Memory B cell (primary cell): ENCODE data around the gene UTRN.

Experiments
- ATAC-seq: fragments of 150-1000 bp; cut with Tn5 transposase; 2 replicates; pipeline ENCODE4 v1.10.0; 2021; ENCODE audit warnings: low read depth, mild to moderate bottlenecking, moderate library complexity
- DNase-seq, 2 donors: peaks; one replicate each; pipeline ENCODE4 v3.0.0; 2022; ENCODE audit warnings: low spot score in 2 of 2
- H3K27ac Mint-ChIP-seq: one replicate; pipeline ENCODE4 v1.8.0; 2022; ENCODE audit warnings: mild to moderate bottlenecking, moderate library complexity, mixed read lengths
- H3K27me3 Mint-ChIP-seq: one replicate; pipeline ENCODE4 v1.8.0; 2022; ENCODE audit warnings: mixed read lengths
- H3K36me3 Mint-ChIP-seq: one replicate; pipeline ENCODE4 v1.8.0; 2022; ENCODE audit warnings: mild to moderate bottlenecking, mixed read lengths
- H3K4me1 Mint-ChIP-seq: one replicate; pipeline ENCODE4 v1.8.0; 2022; ENCODE audit warnings: mixed read lengths
- H3K4me3 Mint-ChIP-seq: one replicate; pipeline ENCODE4 v1.8.0; 2022; ENCODE audit warnings: mild to moderate bottlenecking, moderate library complexity, mixed read lengths
- H3K9me3 Mint-ChIP-seq: one replicate; pipeline ENCODE4 v1.8.0; 2022; ENCODE audit warnings: mixed read lengths

UTRN gene

DNA sequence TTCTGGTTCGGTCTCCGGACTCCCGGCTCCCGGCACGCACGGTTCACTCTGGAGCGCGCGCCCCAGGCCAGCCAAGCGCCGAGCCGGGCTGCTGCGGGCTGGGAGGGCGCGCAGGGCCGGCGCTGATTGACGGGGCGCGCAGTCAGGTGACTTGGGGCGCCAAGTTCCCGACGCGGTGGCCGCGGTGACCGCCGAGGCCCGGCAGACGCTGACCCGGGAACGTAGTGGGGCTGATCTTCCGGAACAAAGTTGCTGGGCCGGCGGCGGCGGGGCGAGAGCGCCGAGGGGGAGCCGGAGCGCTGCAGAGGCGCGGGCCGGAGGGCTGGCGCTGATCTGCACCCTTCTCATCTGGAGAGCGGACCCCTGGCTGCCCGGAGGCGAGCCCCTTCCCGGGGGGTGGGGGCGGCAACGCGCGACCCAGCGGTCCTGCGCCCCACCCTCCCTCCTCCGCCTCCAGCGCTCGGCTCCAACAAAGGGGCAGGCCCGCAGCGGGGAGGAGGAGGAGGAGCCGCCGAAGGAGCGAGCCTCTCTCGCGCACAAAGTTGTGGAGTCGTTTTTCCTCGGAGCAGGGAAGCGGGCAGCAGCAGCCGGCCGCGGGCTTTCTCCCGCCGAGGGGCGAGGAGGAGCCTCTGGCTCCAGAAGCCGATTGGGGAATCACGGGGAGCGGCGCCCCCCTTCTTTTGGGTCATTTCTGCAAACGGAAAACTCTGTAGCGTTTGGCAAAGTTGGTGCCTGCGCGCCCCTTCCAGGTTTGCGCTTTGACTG, at the start of gene UTRN:
UTRN (plus strand) TSS at position 553 of the 765 bp plus-strand sequence. CDS start 6,494 bp downstream, outside the sequence.
- peak in 1 of 2 donors; percentile 31 for DNase-seq
- Mint-ChIP-seq H3K27me3 (peaks cover 13% of the 10 kb centered on the region), H3K4me1 (peaks cover 13% of the 10 kb centered on the region), H3K36me3 (peaks cover 2% of the 10 kb centered on the region), H3K27ac (peak within 1 kb of the TSS; percentile 5), H3K4me3 (peak within 1 kb of the TSS; percentile 95), H3K9me3 (no peaks in the 10 kb centered on the region)
- peak; percentile 55 for ATAC-seq

DNA sequence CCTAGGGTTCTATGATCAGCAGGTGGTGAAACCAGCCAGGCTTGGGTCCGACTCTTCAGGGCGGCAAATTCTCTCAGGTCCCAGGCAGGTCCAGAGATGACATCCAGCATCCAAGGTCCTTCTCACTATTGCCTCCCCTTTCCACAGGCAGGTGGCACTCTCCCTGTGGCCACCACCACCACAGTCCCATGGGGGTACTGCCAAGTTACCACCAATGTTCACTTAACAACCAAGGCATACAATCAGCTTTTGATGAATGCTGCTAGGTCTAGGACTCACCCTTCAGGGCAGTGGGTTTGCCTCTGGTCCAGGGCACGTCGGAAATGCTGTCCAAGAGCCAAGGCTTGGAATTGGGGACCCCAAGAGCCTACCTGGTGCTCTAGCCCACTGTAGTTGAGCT, 40.4 kb upstream of the UTRN start:
- Mint-ChIP-seq H3K4me3 (no peak overlapping the region), H3K36me3 (peaks cover 3% of the 10 kb centered on the region), H3K27me3 (peaks cover 4% of the 10 kb centered on the region), H3K4me1 (peaks cover 10% of the 10 kb centered on the region), H3K27ac (no peak overlapping the region), H3K9me3 (peaks cover 5% of the 10 kb centered on the region)
- DNase-seq (no peak), ATAC-seq (peak; percentile 24)

DNA sequence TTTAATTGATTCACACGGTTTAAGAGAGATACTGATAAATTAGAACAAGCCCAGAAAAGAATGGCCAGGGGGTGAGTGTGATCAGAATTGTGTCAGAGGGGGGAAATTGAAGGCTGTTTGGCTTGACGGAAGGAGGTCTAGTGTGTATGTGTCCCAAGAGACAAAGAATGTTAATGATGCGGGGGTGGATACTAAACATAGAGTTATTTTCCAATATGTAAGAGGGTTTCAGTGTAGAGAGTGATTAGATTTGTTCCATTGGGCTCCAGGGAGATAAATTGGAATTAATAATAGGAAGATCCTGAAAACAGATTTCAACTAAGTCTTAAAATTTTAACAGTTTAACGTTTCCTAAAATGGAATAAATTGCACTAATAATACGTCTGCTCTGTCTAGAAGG, 38.1 kb upstream of the UTRN start:
- Mint-ChIP-seq H3K27ac (no peak overlapping the region), H3K4me1 (peaks cover 12% of the 10 kb centered on the region), H3K4me3 (no peak overlapping the region), H3K27me3 (peaks cover 9% of the 10 kb centered on the region), H3K9me3 (peaks cover 5% of the 10 kb centered on the region), H3K36me3 (peaks cover 3% of the 10 kb centered on the region)
- DNase-seq (no peak), ATAC-seq (no peak)

DNA sequence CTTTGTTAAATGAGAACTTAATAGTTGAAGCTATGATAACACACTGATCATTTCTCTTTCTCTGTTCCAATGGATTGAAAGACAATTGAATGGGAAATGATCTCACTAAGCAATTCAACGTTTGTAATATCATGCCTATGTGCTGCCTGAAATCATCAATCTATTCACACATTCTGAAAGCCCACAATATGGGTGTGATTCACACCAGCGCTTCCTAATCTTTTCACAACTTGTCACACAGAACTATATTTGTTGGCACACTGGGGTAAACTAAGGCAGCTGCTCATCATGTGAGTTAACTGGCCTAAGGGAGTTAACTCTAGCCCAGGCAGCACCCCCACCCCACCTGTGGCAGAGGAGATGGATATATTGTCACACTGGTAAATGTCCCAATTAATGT, 37.1 kb upstream of the UTRN start:
- Mint-ChIP-seq H3K27ac (no peak overlapping the region), H3K36me3 (peaks cover 3% of the 10 kb centered on the region), H3K27me3 (peaks cover 9% of the 10 kb centered on the region), H3K9me3 (peaks cover 5% of the 10 kb centered on the region), H3K4me3 (no peak overlapping the region), H3K4me1 (peaks cover 12% of the 10 kb centered on the region)
- no peak for ATAC-seq
- no peak for DNase-seq

DNA sequence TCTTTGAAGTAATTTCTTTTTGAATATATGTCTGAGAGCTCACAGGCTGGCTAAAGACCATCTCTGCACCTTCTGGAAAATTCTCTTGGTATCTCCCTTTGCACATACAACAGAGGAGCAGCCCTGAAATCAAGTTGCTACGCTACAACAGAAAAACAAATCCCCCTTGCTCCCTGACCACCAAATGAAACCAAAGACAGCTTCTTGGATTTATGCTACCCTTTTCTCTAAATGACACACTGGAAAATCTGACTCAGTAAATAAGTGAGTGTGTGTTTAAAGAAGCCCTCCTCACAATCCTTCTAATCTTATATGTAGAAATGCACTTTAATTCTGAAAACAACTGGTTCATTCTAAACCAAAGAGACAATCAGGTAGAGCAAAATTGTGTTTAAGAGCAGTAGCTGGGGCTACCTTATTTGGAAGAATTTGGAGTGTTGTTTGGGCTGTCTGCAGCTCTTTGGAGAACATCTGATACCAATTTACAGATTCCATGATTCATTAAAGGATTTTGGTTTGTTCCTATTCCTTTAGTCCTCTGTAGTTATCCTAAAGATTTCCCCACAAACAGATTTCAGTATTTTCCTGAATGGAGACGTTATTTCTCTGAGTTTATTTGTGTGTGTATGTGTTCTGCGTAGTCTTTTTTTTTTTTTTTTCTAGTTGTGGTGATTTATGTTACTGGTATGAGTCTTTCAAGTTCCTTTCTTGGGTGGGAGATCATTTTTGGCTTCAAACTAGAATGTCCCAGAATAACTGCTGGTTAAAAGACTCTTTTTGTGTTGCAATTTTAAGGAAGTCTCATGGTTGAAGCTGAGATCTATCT, 36.4 kb upstream of the UTRN start:
- H3K4me1 Mint-ChIP-seq, result peaks cover 12% of the 10 kb centered on the region
- no peak for DNase-seq
- no peak for ATAC-seq
- H3K9me3 Mint-ChIP-seq, result peaks cover 5% of the 10 kb centered on the region
- peaks cover 9% of the 10 kb centered on the region for H3K27me3 Mint-ChIP-seq
- H3K27ac Mint-ChIP-seq, result no peak overlapping the region
- peaks cover 3% of the 10 kb centered on the region for H3K36me3 Mint-ChIP-seq
- no peak overlapping the region for H3K4me3 Mint-ChIP-seq

DNA sequence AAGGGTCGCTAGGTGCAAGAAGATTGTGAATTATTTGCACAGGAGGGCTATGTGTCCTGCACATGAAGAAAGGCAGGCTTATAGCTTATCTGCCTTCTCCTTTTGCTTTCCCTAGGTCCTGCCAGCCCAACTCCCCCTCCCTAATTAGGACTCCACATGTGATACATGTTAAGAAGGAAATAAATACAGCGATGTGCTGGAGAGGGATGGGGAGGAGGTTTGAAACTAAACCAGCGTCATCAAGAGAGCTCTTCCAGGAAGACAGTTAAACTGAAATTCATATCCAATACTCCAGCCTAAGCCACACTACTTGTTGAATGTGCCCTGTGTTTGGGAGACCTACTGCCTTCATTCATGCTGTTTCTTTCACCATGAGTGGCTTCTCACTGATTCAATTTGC, 34.9 kb upstream of the UTRN start:
- H3K4me1 Mint-ChIP-seq, result peaks cover 12% of the 10 kb centered on the region
- DNase-seq, result no peak

DNA sequence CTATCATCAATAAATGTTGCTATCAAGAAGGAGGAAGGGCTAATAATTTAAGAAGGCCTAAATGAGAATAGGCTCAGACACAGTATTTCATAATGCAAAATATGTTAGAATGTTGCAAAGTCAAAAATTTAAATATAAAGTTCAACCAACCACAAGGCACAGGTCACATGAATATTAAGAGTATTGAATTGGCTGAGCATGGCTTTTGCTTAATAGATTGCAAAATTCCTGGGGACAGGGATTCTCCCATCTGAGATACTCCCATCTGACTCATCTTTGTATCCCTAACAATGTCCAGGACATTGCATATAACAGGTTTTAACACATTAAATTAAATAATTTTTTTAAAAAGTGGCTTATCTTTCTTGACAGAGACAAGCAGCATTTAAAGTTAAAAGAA, 32.9 kb upstream of the UTRN start:
- H3K4me1 Mint-ChIP-seq, result peaks cover 7% of the 10 kb centered on the region
- H3K36me3 Mint-ChIP-seq, result no peaks in the 10 kb centered on the region
- peaks cover 9% of the 10 kb centered on the region for H3K27me3 Mint-ChIP-seq
- DNase-seq (no peak), ATAC-seq (no peak)
- no peak overlapping the region for H3K27ac Mint-ChIP-seq
- no peak overlapping the region for H3K4me3 Mint-ChIP-seq
- H3K9me3 Mint-ChIP-seq, result no peaks in the 10 kb centered on the region

More for the DNA sequence above, 34.9 kb upstream of the UTRN start:
- Mint-ChIP-seq H3K27me3 (peaks cover 9% of the 10 kb centered on the region), H3K27ac (no peak overlapping the region), H3K4me3 (no peak overlapping the region), H3K36me3 (peaks cover 3% of the 10 kb centered on the region), H3K9me3 (peaks cover 5% of the 10 kb centered on the region)
- ATAC-seq, result no peak

DNA sequence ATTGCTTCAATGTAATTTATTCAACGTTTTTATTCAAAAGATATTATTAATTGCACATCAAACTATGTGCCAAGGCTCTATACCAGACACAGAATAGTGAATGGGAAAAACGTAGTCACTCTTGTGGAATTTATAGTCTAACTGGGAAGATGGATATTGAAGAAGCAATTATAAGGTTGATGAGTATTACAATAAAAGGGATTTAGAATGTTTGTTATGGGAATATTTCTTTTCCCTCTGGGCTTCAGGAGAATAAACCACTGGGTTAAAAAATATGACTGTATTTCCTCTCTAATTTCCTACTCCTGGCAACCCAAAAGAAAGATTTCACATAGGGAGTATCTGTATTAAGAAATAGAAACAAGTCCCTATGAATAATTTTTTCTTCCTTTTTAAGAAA, 25.1 kb upstream of the UTRN start:
- H3K4me3 Mint-ChIP-seq, result no peak overlapping the region

DNA sequence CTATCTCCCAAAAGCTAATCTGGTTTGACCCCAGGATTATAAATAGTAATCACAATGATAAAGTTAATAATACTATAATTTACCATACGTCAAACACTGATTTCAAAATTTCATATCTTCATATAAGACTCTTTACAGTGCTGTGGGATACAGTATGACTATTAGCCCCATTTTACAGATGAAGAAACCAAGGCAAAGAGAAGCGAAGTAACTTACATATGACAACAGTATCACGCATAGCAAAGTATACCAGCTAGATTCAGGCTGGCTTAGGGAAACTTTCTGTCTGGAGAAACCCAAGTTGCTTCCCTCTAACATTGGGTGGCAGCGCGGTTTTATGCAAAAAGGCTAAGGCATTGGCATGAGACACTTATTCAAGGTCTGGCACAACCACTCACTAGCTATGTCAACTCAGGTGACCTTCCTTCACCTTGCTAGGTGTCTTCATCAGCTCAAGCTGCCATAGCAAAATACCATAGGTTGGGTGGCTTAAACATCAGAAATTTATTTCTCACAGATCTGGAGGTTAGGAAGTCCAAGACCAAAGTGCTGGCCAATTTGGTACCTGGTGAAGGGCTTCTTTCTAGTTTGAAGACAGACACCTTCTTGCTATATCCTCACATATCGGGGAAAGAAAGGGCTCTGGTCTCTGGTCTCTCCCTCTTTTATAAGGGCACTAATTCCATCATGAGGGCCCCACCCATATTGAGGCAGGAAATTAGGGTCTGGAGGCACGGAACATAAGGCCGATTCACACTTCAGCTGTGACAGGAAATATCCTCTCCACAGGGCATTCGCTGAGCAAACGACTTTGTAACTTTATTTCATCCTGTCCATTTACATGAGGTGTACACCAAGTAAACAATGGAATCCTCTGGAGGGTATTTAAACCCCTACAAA, 22.4 kb upstream of the UTRN start:
- ATAC-seq (no peak), DNase-seq (no peak)
- Mint-ChIP-seq H3K4me1 (peaks cover 7% of the 10 kb centered on the region), H3K27ac (peak overlapping the region; percentile 41), H3K27me3 (no peaks in the 10 kb centered on the region), H3K9me3 (peaks cover 2% of the 10 kb centered on the region), H3K4me3 (no peak overlapping the region), H3K36me3 (no peaks in the 10 kb centered on the region)

More for the DNA sequence above, 25.1 kb upstream of the UTRN start:
- Mint-ChIP-seq H3K4me1 (peaks cover 6% of the 10 kb centered on the region), H3K27ac (no peak overlapping the region), H3K27me3 (peaks cover 6% of the 10 kb centered on the region), H3K36me3 (no peaks in the 10 kb centered on the region), H3K9me3 (peaks cover 2% of the 10 kb centered on the region)
- ATAC-seq, result no peak
- no peak for DNase-seq

DNA sequence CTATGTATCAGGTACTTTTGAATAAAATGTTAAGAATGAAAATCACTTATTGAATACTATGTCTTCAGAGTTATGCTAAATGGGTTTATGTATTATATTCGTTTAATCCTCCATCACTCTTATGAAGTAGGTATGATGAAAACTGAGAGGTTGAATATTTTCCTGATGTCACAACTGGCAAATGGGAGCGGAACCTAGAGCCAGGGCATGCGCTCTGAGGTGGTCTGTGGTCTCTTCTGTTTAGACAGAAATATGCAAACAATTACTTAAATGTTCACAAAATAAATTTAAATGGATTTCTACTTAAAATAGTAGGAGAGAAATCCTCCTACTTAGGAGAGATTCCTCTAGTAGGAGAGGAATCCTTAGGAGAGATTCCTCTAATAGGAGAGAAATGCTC, 21.3 kb upstream of the UTRN start:
- peaks cover 7% of the 10 kb centered on the region for H3K4me1 Mint-ChIP-seq
- H3K27me3 Mint-ChIP-seq, result no peaks in the 10 kb centered on the region
- no peak for DNase-seq
- no peaks in the 10 kb centered on the region for H3K36me3 Mint-ChIP-seq
- peaks cover 2% of the 10 kb centered on the region for H3K9me3 Mint-ChIP-seq
- H3K4me3 Mint-ChIP-seq, result no peak overlapping the region
- no peak for ATAC-seq
- no peak overlapping the region for H3K27ac Mint-ChIP-seq

DNA sequence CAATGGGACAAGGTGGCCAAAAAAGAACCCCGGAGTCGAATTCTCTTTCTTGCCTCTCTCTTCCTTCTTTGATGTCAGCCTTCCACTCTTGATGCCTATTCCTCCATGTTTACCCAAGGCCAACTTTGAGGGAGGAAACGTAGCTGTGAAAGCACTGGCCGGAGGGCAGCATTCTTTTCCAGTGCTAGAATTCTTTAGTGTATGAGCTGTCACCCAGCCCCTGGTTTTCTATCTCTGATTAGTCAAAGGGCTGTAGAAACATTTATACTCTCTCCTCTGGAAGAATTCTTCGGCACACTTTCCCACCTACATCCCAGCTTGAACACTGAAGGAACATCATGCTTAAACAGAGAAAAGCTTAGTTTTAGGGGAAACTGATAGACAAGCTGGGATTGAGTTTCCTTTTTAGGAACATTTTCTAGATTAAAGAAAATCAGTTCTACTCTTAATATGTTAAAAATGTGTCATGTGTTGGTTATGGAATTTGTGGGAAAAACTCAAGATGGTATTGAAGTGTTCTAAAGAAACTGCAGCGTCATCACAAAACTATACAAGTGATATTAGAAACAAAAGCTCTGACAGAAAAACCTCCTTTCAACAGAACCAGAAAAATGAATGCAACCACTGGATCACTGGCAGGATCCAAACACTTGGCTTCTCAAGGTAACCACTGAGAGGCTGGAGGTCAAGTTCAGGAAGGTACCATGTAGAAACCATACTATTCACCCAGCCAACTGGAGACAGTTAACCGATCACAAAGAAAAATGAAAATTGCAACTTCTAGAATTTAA, 20.7 kb upstream of the UTRN start:
- Mint-ChIP-seq H3K27ac (no peak overlapping the region), H3K9me3 (peaks cover 2% of the 10 kb centered on the region), H3K27me3 (no peaks in the 10 kb centered on the region), H3K4me1 (peaks cover 7% of the 10 kb centered on the region), H3K4me3 (no peak overlapping the region), H3K36me3 (no peaks in the 10 kb centered on the region)
- ATAC-seq, result no peak
- no peak for DNase-seq

DNA sequence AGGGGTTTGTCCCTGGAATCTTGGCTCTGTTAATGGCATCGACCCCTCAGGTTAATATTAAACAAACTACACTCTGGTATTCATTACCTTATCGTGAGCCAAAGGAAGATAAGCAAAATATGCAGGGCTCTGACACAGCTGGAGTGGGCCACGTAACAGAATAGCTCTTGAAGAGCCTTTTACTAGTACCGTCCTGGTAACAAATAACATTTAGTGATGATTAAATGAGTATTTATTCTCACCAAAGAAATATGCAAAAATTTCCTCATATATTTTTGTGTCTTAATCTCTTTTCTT, 20.1 kb upstream of the UTRN start:
- Mint-ChIP-seq H3K4me1 (peaks cover 7% of the 10 kb centered on the region), H3K4me3 (no peak overlapping the region), H3K9me3 (peaks cover 2% of the 10 kb centered on the region), H3K27ac (no peak overlapping the region), H3K36me3 (no peaks in the 10 kb centered on the region), H3K27me3 (no peaks in the 10 kb centered on the region)
- no peak for DNase-seq
- no peak for ATAC-seq

DNA sequence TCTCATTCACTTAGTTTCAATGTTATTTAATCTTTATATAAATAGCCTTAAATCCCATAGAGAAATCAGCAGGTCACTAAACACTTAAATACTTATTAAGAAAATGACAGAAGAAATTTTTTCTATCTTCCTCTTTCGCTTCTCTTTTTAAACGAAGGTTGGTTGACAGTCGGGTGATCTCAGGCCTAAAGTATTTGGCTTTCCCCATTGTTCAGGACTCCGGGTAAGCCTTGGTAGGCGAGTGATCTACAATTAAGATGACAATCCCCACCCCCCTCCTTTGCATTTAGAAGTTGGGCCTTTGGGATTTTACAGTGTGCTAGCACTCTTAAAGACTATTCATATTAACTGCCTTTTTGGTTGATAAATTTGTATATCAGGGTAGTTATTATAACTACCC, 19.7 kb upstream of the UTRN start:
- no peaks in the 10 kb centered on the region for H3K27me3 Mint-ChIP-seq
- no peaks in the 10 kb centered on the region for H3K36me3 Mint-ChIP-seq
- H3K4me3 Mint-ChIP-seq, result no peak overlapping the region
- H3K9me3 Mint-ChIP-seq, result peaks cover 2% of the 10 kb centered on the region
- ATAC-seq (peak; percentile 99), DNase-seq (peak in 1 of 2 donors; percentile 51)
- H3K27ac Mint-ChIP-seq, result no peak overlapping the region
- H3K4me1 Mint-ChIP-seq, result peaks cover 7% of the 10 kb centered on the region
